Body of pancreas (tissue), 4 donors: ENCODE data around the gene SLCO3A1. TPM values are rescaled to one million over a fixed set of nuclear protein-coding genes. Genes with fewer than 3 reads are reported as not detected.
"Not testable (repeated sequence)": the region's sequence is repeated elsewhere in the genome, so short reads cannot be mapped to it uniquely, and the experiment has no call there.

Source experiments
- ATAC-seq: fragments of 150-250 bp; one replicate; pipeline ENCODE4 v1.9.1; 2016
- DNase-seq, 4 donors: peaks; one replicate each; pipeline ENCODE4 v3.0.0-alpha.2; 2019
- H3K27ac ChIP-seq, 4 donors: fragments of 200-600 bp; sonication (generic); 1 replicate in 3 of 4; 2 replicates in 1 of 4; pipeline versions ENCODE4 v1.5.1 to v1.6.1; 2016 to 2019; ENCODE audit warnings: mild to moderate bottlenecking in 1 of 4, mixed read lengths in 1 of 4, moderate library complexity in 1 of 4
- H3K27me3 ChIP-seq, 2 donors: fragments of 200-600 bp; sonication (generic); one replicate each; pipeline ENCODE4 v1.6.0; 2016; ENCODE audit warnings: mild to moderate bottlenecking in 1 of 2
- H3K36me3 ChIP-seq, 2 donors: fragments of 200-600 bp; sonication (generic); replicated peaks in 1 of 2; 2 replicates each; pipeline ENCODE4 v1.5.1; 2016; ENCODE audit warnings: low read depth in 2 of 2; ENCODE audit not compliant: insufficient read depth in 1 of 2
- H3K4me1 ChIP-seq: fragments of 200-600 bp; sonication (generic); one replicate; pipeline ENCODE4 v1.6.0; 2016
- H3K4me3 ChIP-seq, 2 donors: fragments of 200-600 bp; sonication (generic); 1 replicate in 1 of 2; 2 replicates in 1 of 2; pipeline ENCODE4 v1.5.1; 2016 to 2019
- H3K9me3 ChIP-seq, 3 donors: fragments of 200-600 bp; sonication (generic); 1 replicate in 2 of 3; 2 replicates in 1 of 3; pipeline ENCODE4 v1.5.1; 2016
- CTCF ChIP-seq, 7 experiments: fragments of 450-650 bp in 4 of 7; fragments of 200-600 bp in 3 of 7; sonication (generic) in 3 of 7; IDR thresholded peaks; one replicate each; pipeline ENCODE4 v1.5.1; 2016 to 2019; ENCODE audit warnings: antibody characterized with exemption in 7 of 7
- POLR2A ChIP-seq, 3 donors: fragments of 450-650 bp; IDR thresholded peaks; one replicate each; pipeline ENCODE4 v1.6.1; 2016; ENCODE audit warnings: antibody characterized with exemption in 3 of 3, mild to moderate bottlenecking in 2 of 3
- WGBS, 2 donors: methylation state at CpG; one replicate each; pipeline ENCODE4 v1.1.5; 2017; 5-methylcytosine and 5-hydroxymethylcytosine counted together
- intact Hi-C: fragments of 100-400 bp; cut with DNase I; formaldehyde crosslinking; loops from one replicate; pipeline ENCODE4 v1.15.1; 2023
- total RNA-seq, 2 donors: library from RNA; depleted of rRNA; stranded (reverse); fragments of >200 nt; gene quantifications; one replicate each; pipeline ENCODE4 v1.1.0, GENCODE V29; 2016

SLCO3A1 gene
- total RNA-seq, 2 donors from 2014 or later, result 5.7 to 12.9 TPM

- no peaks in the 10 kb centered on the region for H3K9me3 ChIP-seq
- TF ChIP-seq CTCF (IDR thresholded peaks at IDR 0.05), result no peak
- no peak for TF ChIP-seq POLR2A (IDR thresholded peaks at IDR 0.05)
- H3K27me3 ChIP-seq, result no peaks in the 10 kb centered on the region
- WGBS, 2 donors, result 37 to 45% methylated on average over 1 of the region's 1 CpG
- H3K4me1 ChIP-seq, result peaks cover 29% of the 10 kb centered on the region
- no peaks in the 10 kb centered on the region for H3K36me3 ChIP-seq
- H3K4me3 ChIP-seq, result no peak overlapping the region
- no peak for DNase-seq
- no peak overlapping the region for H3K27ac ChIP-seq
- ATAC-seq, result no peak
- intact Hi-C loops, result no loop called here
Observed at GRCh38 chr15:91952216-91952615, 98.7 kb downstream of the SLCO3A1 start.

- TF ChIP-seq CTCF (IDR thresholded peaks at IDR 0.05) (no peak), POLR2A (IDR thresholded peaks at IDR 0.05) (no peak)
- intact Hi-C loops, result no loop called here
- Histone ChIP-seq H3K36me3 (no peaks in the 10 kb centered on the region), H3K4me3 (no peak overlapping the region), H3K9me3 (no peaks in the 10 kb centered on the region), H3K4me1 (peaks cover 17% of the 10 kb centered on the region), H3K27me3 (no peaks in the 10 kb centered on the region), H3K27ac (peak overlapping the region in 2 of 4 donors; percentile 4 to 46)
- 62 to 80% methylated on average over 7 of the region's 7 CpGs for WGBS, 2 donors
- DNase-seq (no peak), ATAC-seq (no peak)
Observed at GRCh38 chr15:91953432-91953831, 99.9 kb downstream of the SLCO3A1 start.

GRCh38 chr15:91954292-91954691 lies 100.8 kb downstream of the SLCO3A1 start:
- H3K27me3 ChIP-seq, result no peaks in the 10 kb centered on the region
- H3K4me1 ChIP-seq, result peaks cover 9% of the 10 kb centered on the region
- intact Hi-C loops, result no loop called here
- H3K9me3 ChIP-seq, result no peaks in the 10 kb centered on the region
- DNase-seq, result no peak
- H3K27ac ChIP-seq, result peak overlapping the region in 2 of 4 donors; percentile 4 to 23
- no peak overlapping the region for H3K4me3 ChIP-seq
- H3K36me3 ChIP-seq, result no peaks in the 10 kb centered on the region
- peak in 1 of 7 experiments; percentile 10 for TF ChIP-seq CTCF (IDR thresholded peaks at IDR 0.05)
- no peak for TF ChIP-seq POLR2A (IDR thresholded peaks at IDR 0.05)
- 68 to 70% methylated on average over 5 to 7 of the region's 7 CpGs for WGBS, 2 donors
- peak; percentile 45 for ATAC-seq

- ATAC-seq (peak; percentile 15), DNase-seq (no peak)
- H3K27ac ChIP-seq, result peak overlapping the region in 1 of 4 donors; percentile 4
- H3K27me3 ChIP-seq, result no peaks in the 10 kb centered on the region
- H3K4me3 ChIP-seq, result no peak overlapping the region
- no peaks in the 10 kb centered on the region for H3K36me3 ChIP-seq
- intact Hi-C loops, result no loop called here
- H3K9me3 ChIP-seq, result no peaks in the 10 kb centered on the region
- H3K4me1 ChIP-seq, result no peaks in the 10 kb centered on the region
- WGBS, 2 donors, result 71 to 73% methylated on average over 8 of the region's 8 CpGs
- TF ChIP-seq POLR2A (IDR thresholded peaks at IDR 0.05), result no peak
- no peak for TF ChIP-seq CTCF (IDR thresholded peaks at IDR 0.05)
Observed at GRCh38 chr15:91956026-91956723, 102.7 kb downstream of the SLCO3A1 start.

GRCh38 chr15:91961357-91961756 lies 107.8 kb downstream of the SLCO3A1 start:
- ATAC-seq (no peak), DNase-seq (no peak)
- intact Hi-C loops, result no loop called here
- no peak overlapping the region for H3K27ac ChIP-seq
- H3K4me1 ChIP-seq, result no peaks in the 10 kb centered on the region
- no peaks in the 10 kb centered on the region for H3K9me3 ChIP-seq
- no peak for TF ChIP-seq POLR2A (IDR thresholded peaks at IDR 0.05)
- no peak for TF ChIP-seq CTCF (IDR thresholded peaks at IDR 0.05)
- 75% methylated on average over 2 of the region's 2 CpGs for WGBS, 2 donors
- no peaks in the 10 kb centered on the region for H3K27me3 ChIP-seq
- H3K36me3 ChIP-seq, result no peaks in the 10 kb centered on the region
- no peak overlapping the region for H3K4me3 ChIP-seq

GRCh38 chr15:91963747-91964146 lies 110.2 kb downstream of the SLCO3A1 start:
- DNase-seq, H3K4me1 ChIP-seq, H3K27ac ChIP-seq, intact Hi-C loops, H3K36me3 ChIP-seq, H3K27me3 ChIP-seq, ATAC-seq, H3K9me3 ChIP-seq, H3K4me3 ChIP-seq: not testable (repeated sequence)
- 89 to 93% methylated on average over 7 of the region's 7 CpGs for WGBS, 2 donors
